NCI-H1417 (cell line): ENCODE data around the gene PARD3B.

ENCODE experiments used
- DNase-seq, 3 experiments: peaks; one replicate each; lab custom pipeline; 2025; lab: John Stamatoyannopoulos, UW

The PARD3B gene

GRCh38 chr2:204544961-204545860, at the start of gene PARD3B:
Gene PARD3B, plus strand, starts transcription at chr2:204545475. Its CDS starts 525 bp downstream, at chr2:204546000.
- peak; percentile 56 to 87 (median 82) for DNase-seq

- DNase-seq: no peak
Observed at GRCh38 chr2:204496779-204497178, 48.5 kb upstream of the PARD3B start.

GRCh38 chr2:204497855-204498254, 47.4 kb upstream of the PARD3B start:
- DNase-seq: no peak

GRCh38 chr2:204498291-204498690, 47.0 kb upstream of the PARD3B start:
- DNase-seq: no peak

- DNase-seq: no peak
Observed at GRCh38 chr2:204503869-204504268, 41.4 kb upstream of the PARD3B start.

- peak in 1 of 3 experiments; percentile 43 for DNase-seq
Observed at GRCh38 chr2:204504594-204504993, 40.7 kb upstream of the PARD3B start.

GRCh38 chr2:204505488-204505887, 39.8 kb upstream of the PARD3B start:
- DNase-seq: no peak

GRCh38 chr2:204505946-204506345, 39.3 kb upstream of the PARD3B start:
- no peak for DNase-seq

- no peak for DNase-seq
Observed at GRCh38 chr2:204507636-204508035, 37.6 kb upstream of the PARD3B start.

GRCh38 chr2:204510709-204511420, 34.4 kb upstream of the PARD3B start:
- DNase-seq: no peak

- no peak for DNase-seq
Observed at GRCh38 chr2:204514439-204514838, 30.8 kb upstream of the PARD3B start.

- DNase-seq: no peak
Observed at GRCh38 chr2:204515416-204515815, 29.9 kb upstream of the PARD3B start.

- no peak for DNase-seq
Observed at GRCh38 chr2:204517154-204517553, 28.1 kb upstream of the PARD3B start.

- no peak for DNase-seq
Observed at GRCh38 chr2:204529795-204530463, 15.3 kb upstream of the PARD3B start.

- DNase-seq: no peak
Observed at GRCh38 chr2:204530464-204530805, 14.8 kb upstream of the PARD3B start.

- DNase-seq: peak in 1 of 3 experiments; percentile 18
Observed at GRCh38 chr2:204533629-204534370, 11.5 kb upstream of the PARD3B start.

GRCh38 chr2:204535356-204535755, 9.9 kb upstream of the PARD3B start:
- no peak for DNase-seq

- DNase-seq: no peak
Observed at GRCh38 chr2:204535764-204536163, 9.5 kb upstream of the PARD3B start.

- peak in 2 of 3 experiments; percentile 76 to 92 for DNase-seq
Observed at GRCh38 chr2:204538182-204539018, 6.9 kb upstream of the PARD3B start.

GRCh38 chr2:204539019-204539385, 6.3 kb upstream of the PARD3B start:
- DNase-seq: no peak

GRCh38 chr2:204541637-204542036, 3.6 kb upstream of the PARD3B start:
- DNase-seq: no peak
